Hematopoietic multipotent progenitor cell treated with erythropoietin and hydrocortisone succinate and interleukin-3 and kit ligand, for 17 days (in vitro differentiated cells): Measurements from ENCODE around the gene CCDC81.
A peak's percentile ranks its signal among the peaks of the same experiment; 100 is the strongest.

ENCODE experiments used
- DNase-seq: peaks from one replicate; pipeline ENCODE4 v3.0.0-alpha.2; 2015; ENCODE audit warnings: low spot score

The CCDC81 gene

GRCh38 chr11:86442420-86442819, 67.7 kb downstream of the CCDC81 start:
- no peak for DNase-seq

DNA sequence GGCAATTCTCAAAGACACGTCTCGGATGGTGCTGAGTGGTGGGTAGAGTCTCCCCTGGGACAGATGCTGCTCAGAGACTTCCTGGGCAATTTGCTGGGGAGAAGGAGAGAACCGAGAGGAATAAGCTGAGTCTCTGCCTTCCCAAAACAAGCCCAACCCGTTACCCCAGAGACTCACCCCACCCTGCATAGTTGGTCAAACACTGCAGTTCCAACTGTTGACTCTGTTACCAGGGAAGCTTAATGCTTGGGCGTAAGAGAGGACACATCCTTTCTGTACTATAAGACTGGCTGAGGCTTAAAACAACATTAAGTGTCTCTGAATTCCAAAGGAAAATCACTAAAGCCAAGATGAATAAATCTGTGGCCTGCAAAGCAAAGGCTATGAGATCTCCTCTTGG, 68.1 kb downstream of the CCDC81 start:
- no peak for DNase-seq

DNA sequence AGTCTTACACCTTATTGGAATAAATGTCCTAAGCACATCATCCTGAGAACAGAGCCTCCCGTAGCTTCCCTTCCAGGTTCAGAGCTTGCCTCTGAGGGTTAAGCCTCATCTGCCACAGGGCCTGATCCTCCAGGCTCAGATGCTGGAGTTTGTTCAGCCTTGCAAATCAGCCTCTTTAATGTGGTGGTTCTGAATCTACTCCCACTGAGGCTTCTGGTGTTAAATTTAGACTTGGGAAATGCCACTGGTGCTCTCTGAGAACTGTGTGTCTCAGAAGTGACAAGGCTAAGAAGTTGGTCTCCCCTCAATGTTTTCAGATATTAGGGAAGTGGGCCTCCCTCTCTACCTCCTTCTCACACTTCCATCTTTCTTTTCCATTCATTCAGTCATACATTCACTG, 68.7 kb downstream of the CCDC81 start:
- DNase-seq: no peak

DNA sequence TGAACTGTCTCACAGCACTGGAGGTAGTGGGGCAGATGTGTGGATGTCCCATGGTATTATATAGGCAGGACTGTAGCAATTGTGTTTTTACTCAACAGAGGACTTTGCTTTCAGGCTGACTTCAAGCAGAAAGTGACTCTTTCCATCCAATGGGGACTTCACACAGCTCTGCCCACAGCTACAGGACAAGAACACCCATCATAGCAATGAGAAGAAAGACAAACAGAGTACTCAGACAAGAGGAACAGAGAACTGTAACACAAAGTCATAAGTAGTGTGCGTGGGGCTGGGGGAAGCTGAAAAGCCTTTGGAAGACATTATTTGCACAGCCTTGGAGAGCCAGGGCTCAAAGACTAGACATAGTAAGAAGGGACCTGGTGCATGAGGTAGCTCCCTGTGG, 70.3 kb downstream of the CCDC81 start:
- DNase-seq: no peak

DNA sequence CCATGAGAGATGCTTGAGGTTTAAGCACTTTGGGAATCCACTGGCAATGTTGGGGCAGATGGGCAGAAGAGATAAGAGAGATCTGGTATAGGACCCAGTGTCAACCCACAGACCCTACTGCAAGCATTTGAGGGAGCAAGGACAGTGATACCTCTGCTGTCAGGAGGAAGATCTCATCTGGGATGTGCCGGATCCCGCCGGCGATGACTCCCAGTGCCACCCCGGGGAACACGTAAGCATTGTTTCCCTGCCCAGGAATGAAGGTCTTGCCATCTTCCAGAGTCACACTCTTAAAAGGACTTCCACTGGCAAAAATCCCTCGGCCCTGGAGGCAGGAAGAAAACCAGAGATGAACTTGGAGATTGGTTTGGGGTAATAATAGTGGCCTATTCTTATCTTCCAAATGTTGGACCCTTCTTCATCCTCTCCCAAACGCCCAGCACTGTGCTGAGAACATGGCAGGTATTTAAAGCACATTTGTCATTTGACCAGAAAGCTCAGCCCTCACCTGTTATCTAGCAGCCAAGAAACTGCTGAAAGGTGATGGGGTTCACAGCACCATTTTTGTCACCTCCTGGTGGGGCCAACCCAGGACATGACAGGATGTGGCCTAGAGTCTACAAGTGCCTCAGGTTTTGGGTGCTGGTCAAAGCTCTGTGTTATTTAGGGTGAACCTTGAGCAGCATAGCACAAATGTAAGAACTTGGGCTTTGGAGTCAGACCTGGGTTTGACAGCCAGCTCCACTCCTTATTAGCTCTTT, 71.7 kb downstream of the CCDC81 start:
- DNase-seq: no peak

GRCh38 chr11:86446924-86447285, 72.2 kb downstream of the CCDC81 start:
- DNase-seq: no peak

- DNase-seq: no peak
Observed at GRCh38 chr11:86447763-86448480, 73.2 kb downstream of the CCDC81 start.

- DNase-seq: no peak
Observed at GRCh38 chr11:86449993-86450629, 75.4 kb downstream of the CCDC81 start.

GRCh38 chr11:86453290-86454030, 78.8 kb downstream of the CCDC81 start:
- DNase-seq: no peak

DNA sequence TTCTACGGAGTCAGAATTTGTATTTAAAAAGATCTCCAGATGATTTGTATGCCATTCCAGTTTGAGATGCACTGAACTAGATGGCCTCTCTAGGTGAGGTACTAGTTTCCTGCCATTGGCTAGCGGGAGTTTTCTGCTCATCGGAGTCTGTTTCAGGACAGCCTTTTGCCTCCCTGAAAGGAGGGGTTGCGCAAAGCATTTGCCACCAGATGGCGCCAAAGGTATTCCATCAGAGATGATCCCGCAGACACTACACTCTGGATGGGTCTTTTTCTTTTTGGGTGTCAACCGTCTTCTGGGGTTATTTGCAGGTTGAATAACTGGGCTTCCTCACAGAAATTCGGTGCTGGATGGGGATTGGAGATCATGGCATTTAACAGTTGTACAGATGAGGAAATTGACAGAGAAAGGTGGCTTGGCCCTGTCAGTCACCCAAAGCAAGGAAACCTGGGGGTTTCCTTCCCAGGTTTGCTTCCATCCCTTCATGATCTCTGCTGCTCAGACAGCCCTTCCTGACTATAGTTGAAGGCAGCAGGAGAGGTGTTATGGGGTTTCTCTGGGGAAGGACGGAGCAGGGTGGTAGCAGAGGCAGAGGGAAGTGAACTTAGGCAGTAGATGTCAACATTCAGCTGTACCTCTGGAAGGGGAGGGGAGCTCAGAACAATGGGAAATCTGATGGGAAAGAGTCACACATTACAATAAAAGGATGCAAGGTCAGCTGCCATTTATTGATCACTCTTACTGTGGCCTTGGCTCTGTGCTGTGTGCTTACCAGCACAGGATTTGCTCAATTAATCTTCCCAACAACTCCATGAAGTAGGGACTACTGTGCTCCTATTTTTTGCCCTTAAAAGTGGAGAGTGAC, 81.6 kb downstream of the CCDC81 start:
- peak; percentile 67 for DNase-seq

DNA sequence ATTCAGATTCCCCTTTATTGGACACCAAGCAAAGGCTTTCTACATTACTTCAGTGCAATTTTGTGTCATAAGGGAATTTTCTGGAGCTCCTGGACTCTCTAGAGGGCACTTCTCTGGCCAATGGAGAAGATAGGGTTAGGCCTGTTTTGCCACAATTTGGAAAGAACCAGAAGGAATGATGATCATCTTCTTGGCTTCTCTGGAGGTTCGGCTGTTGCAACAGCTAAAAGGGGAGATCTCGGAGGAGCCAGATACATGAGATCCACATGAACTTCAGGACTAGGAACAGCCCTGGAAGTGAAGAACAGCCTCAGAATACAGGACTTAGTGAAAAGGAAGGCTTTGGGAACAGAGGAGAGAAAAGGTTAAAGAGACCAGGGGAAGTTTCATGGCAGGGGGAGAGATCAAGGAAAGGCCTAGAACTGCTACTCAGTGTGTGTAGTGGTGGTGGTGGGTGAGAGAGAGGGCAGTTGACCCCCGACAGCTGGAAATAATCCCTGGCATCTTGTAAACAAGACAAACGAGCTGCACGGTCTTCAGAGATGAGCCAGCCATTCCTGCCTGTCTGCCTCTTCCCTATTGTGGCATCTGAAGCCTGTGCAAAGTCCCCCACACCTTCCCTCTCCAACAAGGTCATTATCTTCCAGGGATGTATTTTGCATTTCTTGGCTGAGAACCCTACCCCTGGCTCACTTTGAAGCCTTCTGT, 83.8 kb downstream of the CCDC81 start:
- no peak for DNase-seq

DNA sequence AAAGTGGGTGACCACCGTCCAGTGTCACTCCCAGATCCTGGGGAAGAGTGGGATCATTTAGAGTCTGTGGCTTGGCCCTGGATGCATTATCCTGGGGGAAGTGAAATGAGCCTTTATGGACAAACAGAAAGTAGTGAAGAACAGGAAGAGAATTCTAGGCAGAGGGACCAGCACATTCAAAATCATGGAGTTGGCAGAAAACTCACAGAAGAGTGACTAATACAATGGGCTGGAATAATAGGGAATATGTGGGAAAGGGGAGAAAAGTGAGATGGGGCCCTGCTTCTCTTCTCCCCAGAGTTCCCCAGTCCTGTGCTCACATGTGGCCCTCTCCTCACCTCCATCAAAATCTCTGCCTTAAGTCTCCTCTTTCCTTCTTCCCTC, 84.3 kb downstream of the CCDC81 start:
- no peak for DNase-seq

- no peak for DNase-seq
Observed at GRCh38 chr11:86459682-86460460, 85.2 kb downstream of the CCDC81 start.

GRCh38 chr11:86460461-86461385, 86.0 kb downstream of the CCDC81 start:
- DNase-seq: no peak

DNA sequence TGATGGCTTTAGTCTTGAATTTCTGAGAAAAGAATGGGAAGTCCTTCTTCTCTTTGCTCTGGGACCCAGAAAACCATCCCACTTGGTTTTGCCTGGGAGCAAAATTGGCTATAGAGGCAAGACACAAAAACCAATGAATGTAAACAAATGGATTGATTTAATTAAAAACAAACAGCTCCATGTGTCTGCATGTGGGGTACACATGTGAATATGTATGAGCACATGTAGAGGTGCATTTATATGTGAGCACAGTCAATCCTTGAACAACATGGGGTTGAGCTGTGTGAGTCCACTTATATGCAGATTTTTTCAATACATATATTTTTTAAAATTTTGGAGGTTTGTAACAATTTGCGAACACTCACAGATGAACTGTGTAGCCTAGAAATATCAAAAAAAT, 87.2 kb downstream of the CCDC81 start:
- no peak for DNase-seq

GRCh38 chr11:86463120-86463519, 88.4 kb downstream of the CCDC81 start:
- no peak for DNase-seq

DNA sequence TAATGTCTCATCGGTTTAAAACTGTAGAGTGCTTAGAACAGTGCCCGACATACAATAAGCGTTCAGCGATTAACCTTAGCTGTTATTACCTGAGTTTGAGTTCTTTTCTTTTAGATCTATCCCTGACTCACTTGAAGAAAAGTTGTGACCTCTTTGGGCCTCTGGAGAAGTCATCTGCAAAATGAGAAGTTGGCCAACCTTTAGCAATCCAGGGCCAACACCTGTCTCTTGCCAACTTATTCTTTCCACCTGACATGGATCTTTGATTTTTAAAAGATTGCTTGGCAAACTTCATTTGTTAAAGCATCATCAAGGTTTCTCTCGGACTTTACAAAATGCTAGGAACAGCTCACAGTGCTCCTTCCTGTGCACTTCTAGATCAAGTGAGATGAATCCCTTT, 89.3 kb downstream of the CCDC81 start:
- no peak for DNase-seq

DNA sequence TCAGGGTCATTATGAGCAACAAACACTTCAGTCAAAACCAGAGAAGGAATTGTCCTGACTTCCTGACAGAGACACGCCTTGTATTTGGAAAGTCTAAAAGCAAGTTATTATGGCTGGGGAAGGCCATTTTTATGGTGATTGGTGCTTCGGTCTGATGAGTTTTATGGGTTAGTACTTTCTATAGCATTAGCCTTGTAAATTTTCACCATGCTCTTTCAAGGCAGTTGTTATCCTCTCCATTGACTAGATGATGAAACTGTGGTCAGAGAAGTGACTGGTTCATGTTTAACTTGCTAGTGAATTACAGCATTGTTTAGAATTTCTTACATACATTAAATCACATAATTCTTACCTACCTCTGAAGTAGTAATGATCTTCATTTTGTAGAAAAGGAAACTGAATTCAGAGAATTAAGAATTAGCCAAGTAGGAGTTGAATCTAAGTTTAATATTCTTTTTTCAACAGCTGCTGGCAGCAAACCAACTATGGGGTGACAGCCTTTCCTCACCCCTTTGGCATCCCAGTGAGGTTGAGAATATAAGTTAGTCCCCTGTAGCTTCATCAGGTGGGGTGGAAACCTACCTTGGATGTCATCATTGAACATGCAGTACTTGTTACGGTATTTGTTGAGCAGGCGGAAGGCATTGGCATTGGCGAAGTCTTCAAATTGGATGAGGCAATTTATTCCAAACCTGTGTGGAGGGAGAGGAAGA, 90.0 kb downstream of the CCDC81 start:
- DNase-seq: no peak
